ENCODE data around the gene PDE1C. TPM values are rescaled to one million over a fixed set of nuclear protein-coding genes. Genes with fewer than 3 reads are reported as not detected.
A peak's percentile ranks its signal among the peaks of the same experiment; 100 is the strongest.

Gene PDE1C
- total and polyA plus RNA-seq, 8 donors: 1.2 to 4.2 (median 2.2) TPM

GRCh38 chr7:31975546-31975945, 94.7 kb downstream of the PDE1C start:
- TF ChIP-seq CTCF (IDR thresholded peaks at IDR 0.05): no peak
- FAIRE-seq (no peak), ATAC-seq (no peak), DNase-seq (no peak)
- Histone ChIP-seq H3K27me3 (no peaks in the 10 kb centered on the region), H3K9me3 (no peaks in the 10 kb centered on the region), H3K4me3 (no peak overlapping the region), H3K4me1 (no peaks in the 10 kb centered on the region), H3K27ac (no peak overlapping the region), H3K36me3 (no peaks in the 10 kb centered on the region)
- WGBS, 2 donors: 84% methylated on average over 5 of the region's 5 CpGs
- intact Hi-C loops (cut with DNase I): no loop called here

- TF ChIP-seq CTCF (IDR thresholded peaks at IDR 0.05): no peak
- no peak overlapping the region for H3K4me3 ChIP-seq
- ATAC-seq (no peak), FAIRE-seq (no peak), DNase-seq (no peak)
- H3K36me3 ChIP-seq: no peaks in the 10 kb centered on the region
- no peak overlapping the region for H3K27ac ChIP-seq
- no peaks in the 10 kb centered on the region for H3K9me3 ChIP-seq
- H3K4me1 ChIP-seq: no peaks in the 10 kb centered on the region
- intact Hi-C loops (cut with DNase I): no loop called here
- no peaks in the 10 kb centered on the region for H3K27me3 ChIP-seq
- WGBS, 2 donors: 43 to 67% methylated on average over 1 of the region's 1 CpG
These were observed 95.9 kb downstream of the PDE1C start for GRCh38 chr7:31974351-31974750.

- Histone ChIP-seq H3K27me3 (no peaks in the 10 kb centered on the region), H3K27ac (no peak overlapping the region), H3K4me1 (no peaks in the 10 kb centered on the region), H3K4me3 (no peak overlapping the region), H3K36me3 (no peaks in the 10 kb centered on the region), H3K9me3 (no peaks in the 10 kb centered on the region)
- DNase-seq (no peak), FAIRE-seq (no peak), ATAC-seq (no peak)
- intact Hi-C loops (cut with DNase I): no loop called here
- WGBS, 2 donors: 89 to 92% methylated on average over 7 of the region's 7 CpGs
- no peak for TF ChIP-seq CTCF (IDR thresholded peaks at IDR 0.05)
These were observed 99.0 kb downstream of the PDE1C start for GRCh38 chr7:31971049-31971667.

GRCh38 chr7:31970501-31970900, 99.7 kb downstream of the PDE1C start:
- no peak for TF ChIP-seq CTCF (IDR thresholded peaks at IDR 0.05)
- Histone ChIP-seq H3K9me3 (no peaks in the 10 kb centered on the region), H3K27ac (no peak overlapping the region), H3K4me3 (no peak overlapping the region), H3K27me3 (no peaks in the 10 kb centered on the region), H3K4me1 (no peaks in the 10 kb centered on the region), H3K36me3 (no peaks in the 10 kb centered on the region)
- no peak for FAIRE-seq
- no peak for ATAC-seq
- DNase-seq: no peak
- intact Hi-C loops (cut with DNase I): no loop called here

- peak; percentile 22 to 75 (median 65) for ATAC-seq
- Histone ChIP-seq H3K27ac (no peak overlapping the region), H3K36me3 (no peaks in the 10 kb centered on the region), H3K27me3 (no peaks in the 10 kb centered on the region), H3K4me3 (no peak overlapping the region), H3K9me3 (no peaks in the 10 kb centered on the region), H3K4me1 (peaks cover 0 to 9% (median 4%) of the 10 kb centered on the region in 3 donors)
- TF ChIP-seq CTCF (IDR thresholded peaks at IDR 0.05): no peak
- WGBS, 2 donors: 53 to 71% methylated on average over 8 of the region's 8 CpGs
- DNase-seq: no peak
- intact Hi-C loops (cut with DNase I): no loop called here
- no peak for FAIRE-seq
These were observed 106.5 kb downstream of the PDE1C start for GRCh38 chr7:31963569-31964175.

Data from pancreas (tissue), 10 donors.